Measurements from ENCODE around the gene NRXN3. TPM values are rescaled to one million over a fixed set of nuclear protein-coding genes. Genes with fewer than 3 reads are reported as not detected.

NRXN3 gene
- total and polyA plus RNA-seq, 2 of the 4 experiments (the other 2 are of a cell fraction) = 4.8 to 25.1 TPM

DNA sequence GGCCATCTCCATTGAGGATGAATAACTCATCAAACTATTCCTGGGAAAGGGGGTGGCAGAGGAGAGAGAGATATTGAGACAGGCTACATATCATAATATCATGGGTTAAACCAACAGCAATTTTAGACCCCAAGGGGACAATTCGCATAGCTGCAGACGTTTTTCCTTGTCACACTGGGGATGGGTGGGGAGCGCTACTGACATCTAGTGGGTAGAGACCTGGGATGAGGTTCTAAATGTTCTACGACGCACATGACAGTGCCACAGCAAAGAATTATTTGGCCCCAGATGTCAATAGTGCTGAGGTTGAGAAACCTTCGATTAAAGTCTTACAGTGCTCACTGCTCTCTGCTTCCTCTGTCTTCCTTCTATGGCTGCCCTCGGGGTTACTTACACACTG is 425.6 kb downstream of the NRXN3 start:
- TF ChIP-seq, protein P1, sequence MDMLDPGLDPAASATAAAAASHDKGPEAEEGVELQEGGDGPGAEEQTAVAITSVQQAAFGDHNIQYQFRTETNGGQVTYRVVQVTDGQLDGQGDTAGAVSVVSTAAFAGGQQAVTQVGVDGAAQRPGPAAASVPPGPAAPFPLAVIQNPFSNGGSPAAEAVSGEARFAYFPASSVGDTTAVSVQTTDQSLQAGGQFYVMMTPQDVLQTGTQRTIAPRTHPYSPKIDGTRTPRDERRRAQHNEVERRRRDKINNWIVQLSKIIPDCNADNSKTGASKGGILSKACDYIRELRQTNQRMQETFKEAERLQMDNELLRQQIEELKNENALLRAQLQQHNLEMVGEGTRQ (IDR thresholded peaks at IDR 0.05; ENCODE audit: low read depth, low read length) = no peak
- TF ChIP-seq, protein P2, sequence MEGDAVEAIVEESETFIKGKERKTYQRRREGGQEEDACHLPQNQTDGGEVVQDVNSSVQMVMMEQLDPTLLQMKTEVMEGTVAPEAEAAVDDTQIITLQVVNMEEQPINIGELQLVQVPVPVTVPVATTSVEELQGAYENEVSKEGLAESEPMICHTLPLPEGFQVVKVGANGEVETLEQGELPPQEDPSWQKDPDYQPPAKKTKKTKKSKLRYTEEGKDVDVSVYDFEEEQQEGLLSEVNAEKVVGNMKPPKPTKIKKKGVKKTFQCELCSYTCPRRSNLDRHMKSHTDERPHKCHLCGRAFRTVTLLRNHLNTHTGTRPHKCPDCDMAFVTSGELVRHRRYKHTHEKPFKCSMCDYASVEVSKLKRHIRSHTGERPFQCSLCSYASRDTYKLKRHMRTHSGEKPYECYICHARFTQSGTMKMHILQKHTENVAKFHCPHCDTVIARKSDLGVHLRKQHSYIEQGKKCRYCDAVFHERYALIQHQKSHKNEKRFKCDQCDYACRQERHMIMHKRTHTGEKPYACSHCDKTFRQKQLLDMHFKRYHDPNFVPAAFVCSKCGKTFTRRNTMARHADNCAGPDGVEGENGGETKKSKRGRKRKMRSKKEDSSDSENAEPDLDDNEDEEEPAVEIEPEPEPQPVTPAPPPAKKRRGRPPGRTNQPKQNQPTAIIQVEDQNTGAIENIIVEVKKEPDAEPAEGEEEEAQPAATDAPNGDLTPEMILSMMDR (conservative IDR thresholded peaks at IDR 0.05; ENCODE audit: low read depth, low read length) = 0 out of 2 replicates have a peak, but pooled peaks have one; percentile 5
- Histone ChIP-seq H4K5ac (ENCODE audit: low read depth, low read length) (no peak overlapping the region), H3K79me1 (ENCODE audit: low read depth in 1 of 2, low read length in 2 of 2) (no peaks in the 10 kb centered on the region), H3K4me1 (ENCODE audit: control insufficient read depth, insufficient read depth, low read length) (no peaks in the 10 kb centered on the region), H3K36me3 (ENCODE audit: control insufficient read depth, insufficient read depth, low read length) (no peaks in the 10 kb centered on the region), H2BK120ac (ENCODE audit: low read depth, low read length) (no peak overlapping the region), H3K23ac (ENCODE audit: low read depth, low read length) (no peak overlapping the region), H3K4ac (ENCODE audit: low read depth, low read length) (no peak overlapping the region), H3K9ac (ENCODE audit: low read depth, low read length) (no peak overlapping the region), H3K9me3 (ENCODE audit: control insufficient read depth, insufficient read depth, low read length) (peaks cover 19% of the 10 kb centered on the region), H2BK20ac (ENCODE audit: low read depth, low read length) (no peak overlapping the region), H2BK5ac (ENCODE audit: low read depth, low read length, poor library complexity, severe bottlenecking) (no peak overlapping the region), H2BK15ac (ENCODE audit: low read depth, low read length) (no peak overlapping the region), H3K56ac (ENCODE audit: extremely low read depth, insufficient read depth, low read length) (no peak overlapping the region), H4K20me1 (ENCODE audit: insufficient read depth, low read length) (no peaks in the 10 kb centered on the region), H4K8ac (ENCODE audit: low read depth in 2 of 2, low read length in 2 of 2) (no peak overlapping the region), H3K27me3 (ENCODE audit: control insufficient read depth, insufficient read depth, low read length) (no peaks in the 10 kb centered on the region), H2AFZ (replicated peaks; ENCODE audit: low read length, poor library complexity) (no peak overlapping the region), H3K4me2 (ENCODE audit: low read depth, low read length) (no peak overlapping the region), H3K9me1 (ENCODE audit: insufficient read depth, low read length) (no peaks in the 10 kb centered on the region), H3K18ac (ENCODE audit: low read depth, low read length) (no peak overlapping the region), H3K14ac (replicated peaks; ENCODE audit: low read depth, low read length) (no peak overlapping the region), H4K91ac (ENCODE audit: insufficient read depth, low read depth, low read length) (no peak overlapping the region), H3K4me3 (ENCODE audit: insufficient read depth, low read depth, low read length) (no peak overlapping the region), H3K27ac (ENCODE audit: insufficient read depth, low read length) (no peak overlapping the region), H2AK9ac (replicated peaks; ENCODE audit: low read depth, low read length, poor library complexity) (no peak overlapping the region), H2AK5ac (ENCODE audit: low read depth, low read length) (no peak overlapping the region)
- 42% methylated on average over 2 of the region's 7 CpGs; no CpG with 5 or more reads in 1 of the 2 experiments for WGBS, 2 experiments (ENCODE audit: extremely low coverage in 2 of 2, insufficient read length in 1 of 2)
- DNase-seq (no peak), ATAC-seq (ENCODE audit: low read depth) (no peak)
- in situ Hi-C loops (cut with MboI; ENCODE audit: low sequenced_read_pairs) (loop anchor here (25.0 kb wide), 1 partner anchor 733 kb away; no protein-coding TSS in a partner anchor), intact Hi-C loops (cut with micrococcal nuclease) (loop anchor here (10.0 kb wide), 1 partner anchor 941 kb away; no protein-coding TSS in a partner anchor), dilution Hi-C loops (cut with HindIII; ENCODE audit: low sequenced_read_pairs, unreplicated experiment) (no loop called here)
- no TSS peak for BruUV-seq (replicated peaks)
- POLR2A ChIA-PET (ENCODE audit: unreplicated experiment) = no interaction called here
- CTCF ChIA-PET = no interaction called here

Data from IMR-90 (cell line).